NCI-H1105 (cell line): ENCODE data around the gene ABCA6.
"Not testable (repeated sequence)": the region's sequence is repeated elsewhere in the genome, so short reads cannot be mapped to it uniquely, and the experiment has no call there.

ENCODE experiments used
- DNase-seq: peaks from one replicate; lab custom pipeline; 2025; lab: John Stamatoyannopoulos, UW

Gene ABCA6

DNA sequence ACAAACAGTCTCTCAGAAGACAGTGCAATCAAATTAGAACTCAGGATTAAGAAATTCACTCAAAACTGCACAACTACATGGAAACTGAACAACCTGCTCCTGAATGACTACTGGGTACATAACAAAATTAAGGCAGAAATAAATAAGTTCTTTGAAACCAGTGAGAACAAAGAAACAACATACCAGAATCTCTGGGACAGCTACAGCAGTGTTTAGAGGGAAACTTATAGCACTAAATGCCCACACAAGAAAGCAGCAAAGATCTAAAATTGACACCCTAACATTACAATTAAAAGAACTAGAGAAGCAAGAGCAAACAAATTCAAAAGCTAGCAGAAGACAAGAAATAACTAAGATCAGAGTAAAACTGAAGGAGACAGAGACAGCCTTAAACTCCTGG, 68.3 kb downstream of the ABCA6 start:
- not testable (repeated sequence) for DNase-seq

DNA sequence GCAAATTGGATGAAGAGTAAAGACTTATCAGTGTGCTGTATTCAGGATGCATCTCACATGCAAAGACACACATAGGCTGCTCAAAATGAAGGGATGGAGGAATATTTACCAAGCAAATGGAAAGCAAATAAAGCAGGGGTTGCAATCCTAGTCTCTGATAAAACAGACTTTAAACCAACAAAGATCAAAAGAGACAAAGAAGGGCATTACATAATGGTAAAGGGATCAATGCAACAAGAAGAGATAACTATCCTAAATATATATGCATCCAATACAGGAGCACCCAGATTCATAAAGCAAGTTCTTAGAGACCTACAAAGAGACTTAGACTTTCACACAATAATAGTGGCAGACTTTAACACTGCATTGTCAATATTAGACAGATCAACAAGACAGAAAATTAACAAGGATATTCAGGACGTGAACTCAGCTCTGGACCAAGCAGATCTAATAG, 68.9 kb downstream of the ABCA6 start:
- DNase-seq = not testable (repeated sequence)

DNA sequence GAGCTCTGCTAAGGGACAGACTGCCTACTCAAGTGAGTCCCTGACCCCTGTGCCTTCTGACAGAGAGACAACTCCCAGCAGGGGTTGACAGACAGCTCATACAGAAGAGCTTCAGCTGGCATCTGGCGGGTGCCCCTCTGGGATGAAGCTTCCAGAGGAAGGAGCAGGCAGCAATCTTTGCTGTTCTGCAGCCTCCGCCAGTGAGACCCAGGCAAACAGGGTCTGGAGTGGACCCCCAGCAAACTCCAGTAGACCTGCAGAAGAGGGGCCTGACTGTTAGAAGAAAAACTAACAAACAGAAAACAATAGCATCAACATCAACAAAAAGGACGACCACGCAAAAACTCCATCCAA, 70.5 kb downstream of the ABCA6 start:
- DNase-seq = not testable (repeated sequence)

DNA sequence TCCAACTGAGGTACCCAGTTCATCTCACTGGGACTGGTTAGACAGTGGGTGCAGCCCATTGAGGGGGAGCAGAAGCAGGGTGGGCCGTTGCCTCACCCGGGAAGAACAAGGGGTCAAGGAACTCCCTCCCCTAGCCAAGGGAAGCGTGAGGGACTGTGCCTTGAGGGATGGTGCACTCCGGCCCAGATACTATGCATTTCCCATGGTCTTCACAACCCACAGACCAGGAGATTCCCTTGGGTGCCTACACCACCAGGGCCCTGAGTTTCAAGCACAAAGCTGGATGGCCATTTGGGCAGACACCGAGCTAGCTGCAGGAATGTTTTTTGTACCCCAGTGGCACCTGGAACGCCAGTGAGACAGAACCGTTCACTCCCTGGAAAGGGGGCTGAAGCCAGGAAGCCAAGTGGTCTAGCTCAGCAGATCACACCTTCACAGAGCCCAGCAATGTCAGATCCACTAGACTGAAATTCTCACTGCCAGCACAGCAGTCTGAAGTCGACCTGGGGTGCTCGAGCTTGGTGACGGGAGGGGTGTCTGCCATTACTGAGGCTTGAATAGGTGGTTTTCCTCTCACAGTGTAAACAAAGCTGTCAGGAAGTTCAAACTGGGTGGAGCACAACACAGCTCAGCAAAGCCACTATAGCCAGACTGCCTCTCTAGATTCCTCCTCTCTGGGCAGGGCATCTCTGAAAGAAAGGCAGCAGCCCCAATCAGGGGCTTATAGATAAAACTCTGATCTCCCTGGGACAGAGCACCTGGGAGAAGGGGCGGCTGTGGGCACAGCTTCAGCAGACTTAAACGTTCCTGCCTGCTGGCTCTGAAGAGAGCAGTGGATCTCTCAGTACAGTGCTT, 71.1 kb downstream of the ABCA6 start:
- not testable (repeated sequence) for DNase-seq

DNA sequence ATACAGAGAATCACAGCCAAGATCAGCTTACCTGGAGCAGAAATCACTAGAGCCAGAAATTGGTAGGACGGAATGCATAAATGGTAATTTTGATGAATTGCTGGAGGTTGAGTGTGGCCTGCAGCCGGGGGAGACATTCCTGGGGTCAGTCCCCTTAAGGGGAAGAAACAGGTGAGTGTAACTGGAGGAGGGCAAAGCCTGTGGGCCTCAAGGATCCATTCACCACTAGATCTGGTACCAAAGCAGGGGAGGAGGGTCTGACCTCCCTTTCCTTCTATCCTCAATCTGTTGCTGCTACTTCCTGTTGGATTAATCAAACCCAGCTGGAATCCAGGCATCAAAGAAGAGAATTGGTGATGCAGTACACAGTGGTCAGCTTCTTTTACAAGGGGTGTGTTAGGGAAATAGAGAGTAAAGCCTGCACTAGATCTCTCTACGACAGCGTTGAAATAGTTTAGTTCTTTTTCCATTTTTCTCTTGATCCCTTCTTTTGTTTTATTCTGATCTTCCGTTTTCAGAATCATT, 72.4 kb downstream of the ABCA6 start:
- no peak for DNase-seq

DNA sequence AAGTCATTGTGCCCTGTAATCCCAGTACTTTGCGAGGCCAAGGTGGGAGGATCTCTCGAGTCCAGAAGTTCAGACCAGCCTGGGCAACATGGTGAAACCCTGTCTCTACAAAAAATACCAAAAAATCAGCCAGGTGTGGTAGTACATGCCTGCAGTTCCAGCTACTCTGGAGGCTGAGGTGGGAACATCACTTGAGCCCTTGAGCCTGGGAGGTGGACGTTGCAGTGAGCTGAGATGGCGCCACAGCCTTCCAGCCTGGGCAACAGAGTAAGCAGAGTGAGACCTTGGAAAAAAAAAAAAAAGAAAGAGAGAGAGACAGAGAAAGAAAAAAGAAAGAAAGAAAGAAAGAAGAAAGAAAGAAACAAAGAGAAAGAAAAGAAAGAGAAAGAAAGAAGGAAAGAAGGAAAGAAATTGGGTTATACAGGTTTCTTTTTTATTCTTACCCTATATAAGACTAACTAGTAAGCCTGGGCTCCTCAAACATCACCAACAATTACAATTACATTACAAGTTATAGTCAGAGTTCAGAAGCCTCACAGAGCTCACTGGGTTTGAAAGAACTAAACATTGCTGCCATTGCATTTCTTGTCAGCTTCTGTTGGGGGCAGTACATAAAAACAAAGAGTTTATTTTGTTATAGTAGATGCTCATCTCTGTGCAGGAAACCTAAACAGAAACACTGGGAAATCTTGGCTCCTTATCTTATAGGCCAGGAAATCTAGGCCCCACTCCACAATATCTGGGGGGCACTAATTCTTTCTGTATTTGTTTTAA, 74.2 kb downstream of the ABCA6 start:
- DNase-seq = no peak

DNA sequence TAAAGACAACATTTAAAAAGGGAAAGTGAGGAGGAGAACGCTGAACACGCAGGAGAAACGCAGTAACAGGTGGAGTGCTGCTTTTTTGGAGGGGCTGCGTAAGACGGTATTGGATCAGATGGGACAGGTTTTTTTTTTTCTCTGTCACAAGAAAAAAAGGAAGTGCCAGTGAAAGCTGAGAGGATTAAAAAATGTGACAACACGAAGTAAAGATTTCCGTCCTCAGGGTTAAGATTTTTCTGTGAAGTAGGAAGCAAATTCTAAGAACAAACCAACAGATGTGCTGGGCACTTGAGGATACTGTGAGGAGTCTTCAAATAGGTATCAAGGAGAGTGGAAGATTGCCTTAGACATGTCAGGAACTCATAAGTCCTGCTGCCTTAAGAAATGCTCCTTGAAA, 75.2 kb downstream of the ABCA6 start:
- DNase-seq = no peak

DNA sequence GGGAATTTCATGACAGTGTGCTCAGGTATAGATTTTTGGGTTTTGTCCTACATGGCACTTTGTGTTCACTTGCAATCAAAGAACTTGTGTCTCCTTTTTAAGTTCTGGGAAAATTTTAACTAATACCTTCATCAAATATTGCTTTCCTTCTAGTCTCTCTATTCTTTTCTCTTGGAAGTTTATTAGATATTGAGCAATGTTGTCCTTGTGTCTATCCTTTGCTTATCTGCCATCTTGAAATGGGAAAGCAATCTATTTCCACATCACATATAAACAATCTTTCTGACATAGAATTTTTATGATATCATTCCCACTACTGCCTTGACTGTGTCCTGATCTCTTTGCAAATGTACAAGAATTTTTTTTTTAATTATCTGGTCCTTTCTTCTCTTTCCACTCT, 76.6 kb downstream of the ABCA6 start:
- no peak for DNase-seq

DNA sequence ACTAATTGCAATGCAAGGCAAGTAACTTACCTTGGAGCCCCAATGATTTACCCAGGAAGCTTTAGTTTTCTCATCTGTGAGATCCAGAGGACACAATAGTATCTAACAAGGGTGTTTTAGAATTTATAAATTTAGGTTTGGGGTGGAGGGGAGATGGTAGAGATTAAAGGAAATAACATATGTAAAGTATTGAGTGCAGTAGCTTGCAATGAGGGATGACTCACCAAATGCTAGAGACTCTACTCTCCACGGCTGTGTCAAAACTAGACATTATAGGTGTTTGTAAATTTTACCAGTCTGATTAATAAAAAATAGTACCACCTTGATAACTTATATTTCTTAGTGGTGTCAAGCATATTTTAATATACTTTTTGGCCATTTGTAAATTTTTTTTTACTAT, 77.2 kb downstream of the ABCA6 start:
- no peak for DNase-seq

DNA sequence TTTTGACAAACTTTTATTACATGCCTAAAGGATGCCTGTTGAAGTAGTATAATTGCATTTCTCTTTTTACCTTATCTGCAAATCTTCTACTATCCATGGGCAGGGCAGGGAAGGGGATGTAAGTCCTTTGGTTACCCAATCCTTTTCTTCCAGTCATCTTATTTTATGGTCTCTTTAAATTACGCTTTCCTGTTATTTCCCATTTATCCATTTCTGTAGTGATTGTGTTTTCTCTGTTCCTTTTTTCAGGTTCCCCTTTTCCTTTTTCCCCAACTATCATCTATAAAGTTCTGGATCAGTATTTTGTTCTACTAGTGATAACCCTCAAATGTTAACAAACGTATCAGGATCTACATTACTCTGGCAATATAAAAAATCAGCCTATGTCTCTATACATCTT, 77.7 kb downstream of the ABCA6 start:
- DNase-seq = no peak

DNA sequence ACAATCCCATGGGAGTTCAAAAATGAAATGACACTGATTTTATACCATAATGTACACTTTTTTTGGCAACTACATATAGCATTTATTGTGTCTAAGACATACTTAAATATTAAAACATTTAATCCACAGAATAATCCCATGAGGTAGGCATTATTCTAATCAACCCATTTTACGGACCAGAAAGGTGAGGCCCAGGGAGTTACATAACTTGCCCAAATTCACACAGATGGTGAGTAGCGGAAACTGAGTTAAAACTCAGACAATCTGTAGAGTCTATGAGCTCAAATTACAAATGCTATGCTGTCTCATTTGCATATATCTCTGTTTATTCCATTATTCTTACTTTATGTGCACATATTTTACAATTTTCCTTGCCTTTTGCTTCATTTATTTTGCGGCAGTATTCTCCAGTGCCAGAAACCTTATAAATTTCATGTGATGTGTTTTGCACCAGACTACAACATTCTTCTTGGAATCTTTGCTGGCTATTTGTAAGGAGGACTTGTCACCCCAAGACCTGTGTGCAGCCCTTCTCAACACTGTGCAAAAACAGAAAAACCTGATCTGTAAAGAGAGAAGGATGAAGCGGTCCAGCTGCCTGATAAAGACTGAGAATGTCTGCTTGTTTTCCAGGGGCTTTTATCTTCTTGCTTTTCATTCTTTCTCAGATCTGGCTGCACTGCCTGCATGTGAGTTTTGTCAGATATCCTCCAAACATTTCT, 78.7 kb downstream of the ABCA6 start:
- DNase-seq = no peak

DNA sequence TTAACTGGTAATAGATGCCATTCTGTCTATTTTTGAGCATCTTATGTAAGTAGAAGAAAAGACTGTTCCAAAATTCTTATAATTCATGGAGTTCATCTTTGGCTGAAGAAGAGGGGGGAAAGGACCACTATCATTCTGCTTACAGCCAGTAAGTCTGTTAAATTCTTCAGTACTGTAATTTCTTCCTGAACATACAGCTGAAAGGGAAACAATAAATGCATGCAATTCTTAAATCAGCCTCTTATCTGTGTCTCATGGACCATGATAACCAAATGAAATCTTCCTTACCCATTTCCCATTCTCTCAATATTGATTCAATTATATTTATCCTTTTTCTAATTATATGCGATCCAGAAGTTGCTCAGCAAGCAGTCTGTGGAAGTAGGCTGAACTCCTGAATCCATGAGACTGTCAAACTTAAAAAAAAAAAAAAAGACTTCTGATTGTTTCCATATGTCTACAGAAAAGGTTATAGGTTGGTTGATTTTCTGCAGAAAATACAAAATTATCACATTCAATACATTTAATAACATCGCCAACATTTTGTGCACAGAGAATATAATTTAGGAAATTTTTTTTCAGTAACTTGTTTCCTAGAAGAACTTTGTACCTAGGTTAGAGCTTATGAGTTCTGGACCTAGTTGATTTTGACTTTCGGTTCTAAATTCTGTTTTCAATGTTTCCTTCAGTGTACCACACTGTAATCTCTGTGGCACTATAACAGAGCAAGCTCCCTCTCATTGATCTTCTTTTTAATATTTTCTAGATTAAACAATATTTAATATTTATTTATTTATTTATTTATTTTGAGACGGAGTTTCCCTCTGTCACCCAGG, 79.8 kb downstream of the ABCA6 start:
- DNase-seq = no peak

DNA sequence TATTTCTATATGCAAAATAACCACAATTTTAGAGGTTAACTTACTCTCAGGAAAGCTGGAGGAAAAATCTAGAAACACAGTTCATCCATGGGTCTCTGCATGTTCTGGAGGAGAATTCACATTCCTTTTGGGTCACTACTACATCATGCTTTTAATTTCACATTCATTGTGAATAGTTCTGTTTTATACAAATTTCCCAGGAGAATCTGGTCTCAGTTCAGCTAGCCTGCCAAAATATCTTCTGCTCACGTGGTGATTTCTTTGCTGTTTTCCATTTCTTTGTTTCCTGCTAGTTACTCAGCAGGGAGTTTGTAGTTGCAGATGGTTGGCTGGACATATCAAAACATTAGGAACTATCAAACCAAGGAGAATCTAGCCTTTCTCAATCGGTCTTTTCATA, 80.9 kb downstream of the ABCA6 start, which contains the start of gene ABCA9:
TSS of gene ABCA9 (minus strand) at position 106 of the 400 bp plus-strand sequence. CDS start 9,801 bp downstream, outside the sequence.
- no peak for DNase-seq

DNA sequence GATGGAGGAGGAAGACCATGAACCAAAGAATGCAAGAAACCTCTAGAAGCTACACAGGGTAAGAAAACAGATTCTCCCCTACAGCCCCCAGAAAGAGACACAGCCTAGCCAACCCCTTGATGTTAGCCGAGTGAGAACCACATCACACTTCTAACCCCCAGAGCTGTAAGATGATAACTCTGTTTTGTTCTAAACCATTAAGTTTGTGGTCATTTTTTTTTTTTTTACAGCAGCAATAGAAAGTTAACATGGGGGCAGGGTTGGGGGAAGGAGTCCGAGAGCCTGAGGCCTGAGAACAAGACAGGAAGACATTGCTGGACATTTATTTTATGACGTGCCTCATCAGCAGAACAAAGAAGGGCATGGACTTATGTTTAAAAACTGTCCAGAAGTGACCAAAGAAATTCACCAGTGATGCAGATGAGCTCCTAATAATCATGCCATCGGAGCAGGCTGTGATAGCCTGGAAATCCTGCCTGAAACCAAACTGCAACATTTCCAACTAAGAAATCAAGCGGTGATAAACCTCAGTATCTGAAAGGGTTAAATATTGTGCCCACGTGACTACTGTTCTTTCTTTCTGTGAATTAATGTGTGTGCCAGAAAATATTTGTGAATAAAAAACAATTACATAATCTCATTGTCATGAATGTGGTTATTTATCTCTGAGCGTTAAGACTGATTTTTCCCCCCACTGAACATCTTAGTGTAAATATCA, 82.1 kb downstream of the ABCA6 start:
- no peak for DNase-seq

DNA sequence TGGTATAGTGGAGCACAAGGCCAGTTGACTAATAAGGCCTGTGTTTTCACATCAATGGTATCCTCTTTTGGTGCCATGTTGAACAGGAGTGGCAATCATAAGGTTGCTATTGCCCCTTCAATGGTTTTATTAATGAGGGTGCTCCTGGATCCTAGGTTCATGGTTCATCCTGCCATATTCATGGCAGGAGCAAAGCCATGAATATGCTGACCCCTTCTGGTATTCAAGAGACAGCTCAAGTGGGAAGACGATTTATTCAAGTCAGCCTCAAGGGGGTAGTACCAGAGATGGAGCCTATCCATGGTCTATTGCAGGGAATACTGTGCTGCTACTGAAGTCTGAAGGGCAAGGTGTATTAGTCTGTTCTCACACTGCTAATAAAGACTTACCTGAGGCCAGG, 83.5 kb downstream of the ABCA6 start:
- no peak for DNase-seq

DNA sequence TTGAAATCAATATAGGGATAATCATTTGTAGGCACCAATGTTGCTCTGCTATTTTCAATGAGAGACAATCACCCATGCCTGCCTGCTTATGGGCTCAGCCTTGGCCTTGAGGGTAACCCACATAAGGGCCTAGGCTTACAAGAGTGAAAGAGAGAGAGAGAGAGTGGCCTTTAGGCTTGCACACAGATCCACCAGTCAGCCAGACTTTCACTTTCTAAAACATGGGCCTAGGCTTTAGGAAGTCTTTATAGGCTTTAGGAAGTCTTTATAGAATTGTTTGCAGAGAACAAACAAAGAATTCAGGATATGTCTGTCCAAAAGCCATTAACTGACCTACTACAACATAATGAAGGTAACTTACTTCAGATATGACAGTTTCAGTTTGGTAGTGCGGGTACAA, 84.4 kb downstream of the ABCA6 start:
- DNase-seq = no peak

DNA sequence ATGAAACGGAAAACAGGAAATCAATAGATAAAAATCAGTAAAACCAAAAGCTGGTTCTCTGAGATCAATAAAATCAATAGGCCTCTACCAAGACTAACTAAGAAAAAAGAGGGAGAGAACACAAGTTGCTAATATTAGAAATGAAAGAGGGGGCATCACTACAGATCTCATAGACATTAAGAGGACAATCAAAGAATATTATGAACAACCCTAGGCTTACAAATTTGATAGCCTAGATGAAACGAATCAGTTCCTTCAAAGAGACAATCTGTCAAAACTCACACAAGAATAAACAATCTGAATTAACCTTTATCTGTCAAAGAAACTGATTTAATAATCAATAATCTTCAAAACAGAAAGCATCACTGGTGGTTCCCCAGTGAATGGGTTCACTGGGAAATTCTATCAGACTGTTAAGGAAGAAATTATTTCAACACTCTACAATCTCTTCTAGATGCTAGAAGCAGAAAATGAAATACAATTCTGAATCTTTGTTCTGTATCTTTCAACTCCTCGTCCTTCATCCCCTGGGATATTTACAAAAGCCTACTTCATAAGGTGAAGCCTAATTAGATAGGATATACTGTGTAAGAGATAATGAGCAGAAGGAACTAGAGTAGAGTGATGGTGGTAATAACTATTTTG, 85.4 kb downstream of the ABCA6 start:
- no peak for DNase-seq

DNA sequence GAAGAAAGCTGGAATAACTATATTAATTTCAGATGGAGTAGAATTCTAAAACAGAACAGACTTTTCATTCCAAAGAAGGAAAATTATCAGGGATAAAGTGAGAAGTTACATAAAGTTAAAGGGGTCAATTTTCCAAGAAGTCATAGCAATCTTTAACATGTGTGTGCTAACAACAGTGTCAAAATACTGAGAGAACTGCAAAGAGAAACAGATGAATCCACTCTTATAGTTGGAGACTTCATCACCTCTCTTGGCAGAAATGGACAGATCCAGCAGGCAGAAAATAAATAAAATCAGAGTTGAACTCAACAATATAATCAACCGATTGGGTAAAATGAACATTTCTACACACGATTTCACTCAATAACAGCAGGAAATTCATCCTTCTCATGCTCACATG, 86.4 kb downstream of the ABCA6 start:
- DNase-seq = no peak

DNA sequence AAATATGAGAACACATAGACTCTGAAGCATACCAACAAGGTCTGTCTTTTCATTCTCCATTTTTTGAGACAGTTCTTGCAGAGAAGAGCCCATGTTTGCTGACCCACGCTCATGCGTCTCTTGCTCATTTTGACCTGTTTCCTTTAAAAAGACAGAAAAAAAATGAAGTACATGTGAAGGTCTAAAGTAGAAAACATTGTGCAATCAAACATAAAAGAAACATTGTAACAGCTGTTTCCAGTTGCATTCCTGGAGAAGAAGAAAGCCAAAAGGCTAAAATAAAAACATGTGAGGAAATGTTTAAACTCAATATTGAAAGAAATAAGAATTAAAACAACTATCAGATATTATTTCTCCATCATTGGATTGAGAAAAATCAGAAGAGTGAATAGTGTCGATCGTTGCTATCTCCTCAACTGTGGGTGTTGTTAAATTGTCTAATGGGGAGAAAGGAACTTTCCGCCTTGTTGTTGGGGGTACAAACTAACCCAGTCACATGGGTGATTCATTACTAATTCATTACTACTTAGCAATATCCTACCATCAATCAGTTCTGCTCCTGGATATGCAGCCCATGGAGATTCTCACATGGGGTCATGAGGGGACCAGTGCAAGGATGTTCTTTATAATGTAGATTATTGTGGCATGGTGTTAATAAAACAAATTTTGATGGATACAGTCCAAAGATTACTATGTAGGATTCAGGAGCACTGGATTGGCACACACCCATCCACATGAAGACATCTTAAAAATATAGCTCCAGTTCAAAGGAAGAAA, 90.5 kb downstream of the ABCA6 start:
- DNase-seq = no peak
